GM21381 (cell line): Measurements from ENCODE around the gene LRFN4.

Experiments
- ATAC-seq: cut with Tn5 transposase; IDR thresholded peaks from one replicate; pipeline ENCODE4 v1.9.1; 2021; ENCODE audit warnings: mild to moderate bottlenecking, moderate library complexity; ENCODE audit not compliant: unreplicated experiment

The LRFN4 gene

DNA sequence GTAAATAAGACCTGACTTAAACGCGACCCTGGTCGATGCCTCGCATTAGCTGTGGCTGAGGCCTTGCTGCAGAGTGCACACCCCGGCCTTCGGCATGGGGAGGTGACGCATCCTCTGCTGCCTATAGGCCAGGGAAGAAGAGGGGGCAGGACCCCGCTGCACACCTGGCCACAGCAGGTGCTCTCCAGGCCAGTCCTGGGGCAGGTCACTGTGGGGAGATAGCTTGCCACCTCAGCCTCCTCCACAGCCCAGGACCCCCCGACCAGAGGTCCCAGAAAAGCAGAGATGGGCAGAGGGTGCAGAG, 12.7 kb downstream of the LRFN4 start:
- no peak for ATAC-seq

DNA sequence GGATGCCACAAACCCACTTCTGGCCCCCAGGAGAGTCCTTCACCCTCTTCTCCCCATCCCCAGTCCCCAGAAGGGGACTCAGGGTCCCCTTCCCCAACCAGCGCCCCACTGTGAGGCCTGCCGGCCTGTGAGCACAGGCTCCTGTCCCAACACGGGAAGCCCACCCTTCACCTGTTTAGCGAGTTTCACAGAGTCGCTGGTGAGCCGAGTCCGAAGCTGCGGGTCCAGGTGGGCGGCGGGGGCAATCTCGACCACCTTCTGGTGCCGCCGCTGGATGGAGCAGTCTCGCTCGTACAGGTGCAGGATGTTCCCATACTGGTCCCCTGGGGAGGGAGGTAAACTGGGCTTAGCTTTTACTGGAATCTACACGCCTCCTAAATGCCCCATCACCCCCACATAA, 13.3 kb downstream of the LRFN4 start:
- no peak for ATAC-seq

DNA sequence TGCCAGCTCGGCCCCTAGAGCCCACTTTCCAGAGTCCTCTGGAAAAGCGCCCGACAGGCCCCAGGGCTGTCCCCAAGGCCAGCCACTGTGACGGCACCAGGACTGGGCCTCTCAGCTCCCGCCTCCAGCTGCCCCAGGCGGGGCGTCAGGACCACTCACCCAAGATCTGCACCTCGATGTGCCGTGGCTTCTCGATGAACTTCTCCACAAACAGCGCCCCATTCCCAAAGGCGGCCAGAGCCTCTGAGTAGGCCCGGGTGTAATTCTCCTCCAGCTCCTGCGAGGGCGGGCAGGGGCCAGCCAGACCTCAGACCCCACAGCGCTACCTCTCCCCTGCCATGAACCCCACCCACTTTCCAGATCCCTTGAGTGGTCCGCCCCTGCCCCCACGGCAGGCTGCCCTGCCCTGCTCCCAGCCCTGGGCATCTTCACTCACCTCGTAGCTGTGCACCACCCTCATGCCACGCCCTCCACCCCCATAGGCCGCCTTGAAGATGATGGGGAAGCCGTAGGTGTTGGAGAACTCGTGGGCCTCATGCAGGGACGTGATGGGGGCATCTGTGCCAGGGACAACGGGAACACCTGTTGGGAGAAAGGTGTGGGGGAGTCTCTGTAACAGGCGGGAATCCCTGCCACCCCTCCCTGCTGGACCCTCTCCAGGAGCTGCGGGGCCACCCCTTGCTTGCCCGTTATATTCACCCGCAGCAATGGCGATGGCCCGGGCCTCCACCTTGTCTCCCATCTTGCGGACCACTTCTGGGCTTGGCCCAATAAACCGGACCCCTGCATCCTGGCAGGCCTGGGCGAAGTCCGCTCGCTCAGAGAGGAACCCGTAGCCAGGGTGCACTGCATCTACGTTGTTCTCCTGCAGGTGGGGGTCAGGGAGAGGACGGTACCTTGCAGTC, 14.0 kb downstream of the LRFN4 start:
- ATAC-seq: no peak

DNA sequence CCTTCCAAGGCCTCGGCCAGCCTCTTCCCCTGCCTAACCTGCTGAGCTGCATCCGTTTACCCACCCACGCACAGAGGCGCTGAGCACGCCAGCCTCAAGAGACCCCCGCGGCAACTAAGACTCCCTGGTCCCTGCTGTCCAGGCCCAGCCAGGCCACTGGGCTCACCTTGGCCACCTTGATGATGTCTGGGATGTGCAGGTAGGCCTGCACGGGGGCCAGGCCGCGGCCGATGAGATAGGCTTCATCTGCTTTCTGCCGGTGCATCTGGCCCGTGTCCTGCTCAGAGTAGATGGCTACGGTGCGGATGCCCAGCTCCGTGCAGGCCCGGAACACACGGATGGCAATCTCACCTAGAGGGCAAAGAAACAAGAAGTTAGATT, 14.6 kb downstream of the LRFN4 start:
- no peak for ATAC-seq

DNA sequence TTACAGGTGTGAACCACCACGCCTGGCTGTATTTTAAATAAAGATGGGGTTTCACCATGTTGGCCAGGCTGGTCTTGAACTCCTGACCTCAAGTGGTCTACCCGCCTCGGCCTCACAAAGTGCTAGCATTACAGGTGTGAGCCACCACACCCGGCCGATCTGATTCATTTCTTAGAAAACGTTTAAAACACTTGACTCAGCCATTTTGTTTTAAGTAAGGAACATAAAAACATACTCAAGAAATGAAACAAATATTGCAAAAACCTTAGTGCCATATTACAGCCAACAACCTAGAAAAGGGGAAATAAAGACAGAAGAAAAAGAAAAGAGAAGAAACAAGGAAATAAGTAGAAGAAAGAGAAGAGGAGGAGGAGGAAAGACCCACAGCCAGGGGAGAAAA, 17.4 kb downstream of the LRFN4 start:
- ATAC-seq: no peak

DNA sequence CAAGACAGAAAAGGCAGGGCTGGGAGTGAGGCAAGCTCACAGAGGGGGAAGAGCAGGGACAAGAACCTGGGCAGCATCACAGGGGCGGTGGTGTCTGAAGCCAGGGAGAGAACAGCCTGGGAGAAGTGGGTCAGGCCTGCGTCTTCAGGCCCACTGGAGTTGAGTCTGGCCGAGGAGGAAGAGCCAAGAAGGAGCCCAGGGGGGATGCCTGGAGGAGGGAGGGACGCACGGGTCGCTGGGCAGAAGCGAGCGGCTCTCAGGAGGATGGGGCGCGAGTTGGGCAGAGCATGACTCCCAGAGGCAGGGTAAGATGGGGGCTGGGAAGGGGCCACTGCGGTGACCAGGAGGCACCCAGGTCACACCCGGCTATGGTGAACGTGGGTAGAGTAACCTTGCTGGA, 18.5 kb downstream of the LRFN4 start:
- no peak for ATAC-seq

DNA sequence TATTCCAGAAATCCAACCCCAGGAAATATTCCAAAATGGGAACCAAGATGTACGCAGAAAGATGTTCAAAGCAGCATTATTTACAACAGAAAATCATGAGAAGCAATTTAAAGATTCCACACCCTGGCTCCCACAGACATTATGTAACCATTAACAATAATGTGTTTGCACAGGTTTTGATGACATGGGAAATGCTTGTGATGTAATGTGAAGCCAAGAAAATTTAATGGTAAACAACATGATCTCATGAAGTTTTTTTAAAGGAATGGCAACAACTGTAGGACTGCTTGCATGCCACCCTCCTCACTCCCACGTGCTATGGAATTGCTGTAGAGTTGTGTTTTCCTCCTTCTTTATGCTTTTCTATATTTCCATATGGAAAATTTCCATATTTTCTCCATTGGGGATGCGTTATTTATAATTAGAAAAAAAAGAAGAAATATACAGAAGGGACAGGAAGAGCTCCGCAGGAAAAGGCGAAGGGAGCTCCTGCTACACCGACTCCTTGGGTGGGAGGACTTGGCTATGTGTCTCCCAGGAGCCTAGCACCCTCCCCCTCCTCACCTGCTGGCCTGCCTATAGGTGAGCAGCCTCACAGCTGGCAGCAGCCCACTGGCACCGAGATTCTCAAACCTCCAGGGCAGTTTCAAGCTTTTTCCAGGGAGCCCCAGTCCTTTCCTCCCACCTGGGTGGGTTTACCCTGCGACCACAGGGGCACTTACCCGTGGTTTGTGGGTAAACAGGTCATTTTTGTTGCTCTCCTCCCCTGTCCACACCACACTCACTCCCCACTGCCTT, 20.9 kb downstream of the LRFN4 start:
- no peak for ATAC-seq

DNA sequence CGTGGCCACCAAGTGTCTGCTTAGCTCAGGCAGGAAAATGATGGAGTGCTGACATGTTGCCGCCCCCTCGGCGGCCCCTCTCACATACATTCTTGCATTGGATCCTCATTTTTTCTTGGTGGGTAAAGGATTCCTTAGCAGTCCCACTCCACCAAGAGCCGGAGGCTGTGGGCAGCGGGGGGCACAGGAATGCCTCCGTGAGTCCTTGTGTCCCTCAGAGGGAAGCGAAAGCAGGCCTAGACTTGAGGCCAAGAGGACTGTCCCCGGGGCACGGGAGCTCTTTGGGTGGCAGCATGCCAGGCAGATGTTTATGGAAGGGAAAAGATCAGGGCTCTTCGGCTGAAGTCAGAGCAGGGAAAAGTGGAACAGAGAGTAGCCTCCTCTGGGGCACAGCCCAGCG, 21.6 kb downstream of the LRFN4 start:
- no peak for ATAC-seq

DNA sequence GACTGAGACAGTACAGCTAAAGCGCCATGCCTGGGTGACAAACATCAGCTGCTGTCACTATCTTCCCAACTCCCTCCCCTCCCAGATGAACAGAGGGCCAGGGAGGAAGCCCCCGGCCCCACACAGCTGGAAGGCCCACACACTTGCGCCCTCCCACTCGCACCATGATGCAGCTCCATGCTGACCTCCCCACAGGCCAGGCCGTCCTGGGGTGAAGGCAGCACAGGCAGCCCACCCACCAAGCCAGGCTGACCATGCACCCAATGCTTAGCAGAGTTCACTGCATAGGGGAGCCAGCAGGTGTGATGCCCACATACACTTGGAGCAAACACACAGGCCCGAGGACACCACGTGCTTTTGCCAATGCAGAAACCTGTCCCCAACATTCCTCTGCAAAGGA, 22.1 kb downstream of the LRFN4 start:
- ATAC-seq: no peak

DNA sequence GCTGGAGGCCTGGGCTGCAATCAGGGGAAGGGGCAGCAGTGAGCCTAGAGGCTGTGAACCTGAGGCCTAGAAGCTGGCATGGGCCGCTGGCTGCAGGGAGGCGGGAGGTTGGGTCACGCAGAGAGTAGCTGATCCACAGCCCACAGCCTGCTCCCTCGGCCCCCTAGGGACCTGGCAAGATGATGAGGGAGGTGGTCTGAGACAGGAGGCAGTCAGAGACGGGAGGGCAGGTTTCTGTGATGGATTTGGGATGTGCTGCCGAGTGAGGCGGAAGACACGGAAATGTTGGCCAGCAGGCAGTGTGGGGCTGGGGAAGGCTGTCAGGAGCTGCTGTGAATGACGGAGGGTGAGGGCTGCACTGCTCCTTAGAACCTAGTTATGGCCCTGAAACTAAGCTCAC, 22.7 kb downstream of the LRFN4 start:
- no peak for ATAC-seq

DNA sequence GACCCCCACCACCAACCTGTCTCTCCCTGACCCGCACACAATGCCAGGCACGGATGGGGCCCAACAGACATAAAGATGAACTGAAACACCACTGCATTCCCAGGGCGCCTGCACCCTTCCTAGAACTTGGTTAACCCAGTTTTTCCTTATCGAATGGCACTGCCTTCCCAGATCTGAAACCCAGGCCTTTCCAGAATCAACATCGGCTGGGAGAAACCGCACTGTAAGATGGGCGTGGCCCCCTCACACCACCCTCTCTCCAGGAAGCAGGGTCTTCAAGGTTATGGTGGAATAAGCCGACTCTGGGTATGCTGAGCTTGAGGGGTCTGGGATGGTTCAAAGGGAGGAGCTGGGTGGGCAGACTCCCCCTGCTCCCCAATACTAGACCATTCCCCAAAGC, 23.1 kb downstream of the LRFN4 start:
- no peak for ATAC-seq

DNA sequence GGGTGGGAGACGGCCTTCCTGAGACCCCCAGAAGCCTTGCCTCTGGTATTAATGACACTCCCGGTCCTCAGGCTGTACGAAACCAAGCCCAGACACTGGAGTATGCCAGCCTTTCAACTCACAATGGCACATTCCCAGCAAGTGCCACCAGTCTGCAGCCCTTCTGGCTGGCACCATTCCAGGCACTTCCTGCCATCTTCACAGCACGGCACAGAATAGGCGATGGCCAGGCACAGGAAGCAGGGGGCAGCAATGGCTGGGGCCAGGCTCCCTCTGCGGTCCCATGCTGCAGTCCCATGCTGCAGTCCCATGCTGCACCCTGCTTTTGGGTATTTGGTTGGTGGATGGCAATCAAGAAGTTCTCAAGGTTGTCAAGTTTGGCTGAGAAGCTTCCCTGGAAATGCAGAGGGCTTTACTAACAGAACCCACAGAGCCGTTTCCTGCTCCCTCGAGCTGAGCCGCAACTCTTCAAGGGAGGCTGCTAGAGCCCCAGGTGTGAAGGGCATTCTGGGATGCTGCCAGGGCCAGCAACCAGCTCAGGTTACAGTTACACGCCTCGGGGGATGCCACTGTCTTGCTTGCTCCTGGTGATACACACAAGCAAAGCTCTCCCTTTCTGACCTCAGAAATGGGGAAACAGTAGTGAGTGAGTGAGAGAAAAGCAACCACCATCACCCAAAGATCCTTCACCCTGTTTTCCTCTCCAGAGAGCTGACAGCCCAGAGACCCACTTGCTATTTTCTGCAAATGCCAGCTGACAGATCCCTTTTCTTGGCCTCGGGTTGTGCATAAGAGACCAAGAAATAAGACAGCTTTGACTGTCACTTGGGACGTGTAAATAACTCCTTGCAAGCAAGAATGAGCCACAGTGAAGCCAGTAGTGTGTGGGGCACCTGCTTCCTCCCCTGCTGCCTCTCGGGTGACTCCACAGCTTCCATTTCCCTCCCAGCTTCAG, 23.9 kb downstream of the LRFN4 start:
- ATAC-seq: no peak

DNA sequence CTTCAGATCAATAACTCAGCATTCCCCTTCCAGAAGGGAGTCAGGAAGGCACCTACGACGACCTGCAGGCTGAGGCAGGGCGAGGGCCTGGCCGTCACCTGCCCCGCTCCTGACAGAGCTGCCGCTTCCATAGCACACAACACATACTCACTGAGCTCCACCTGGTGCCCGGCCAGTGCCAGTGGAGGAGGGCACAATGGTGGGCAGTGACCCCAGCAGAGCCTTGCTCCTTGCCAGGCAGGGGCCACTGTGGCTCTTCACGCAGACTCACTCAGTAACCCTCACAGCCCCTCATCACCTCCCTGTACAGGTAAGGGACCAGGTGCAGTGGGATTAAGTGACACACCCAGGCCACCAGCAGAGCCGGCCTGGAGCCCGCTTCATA, 24.6 kb downstream of the LRFN4 start:
- ATAC-seq: no peak

DNA sequence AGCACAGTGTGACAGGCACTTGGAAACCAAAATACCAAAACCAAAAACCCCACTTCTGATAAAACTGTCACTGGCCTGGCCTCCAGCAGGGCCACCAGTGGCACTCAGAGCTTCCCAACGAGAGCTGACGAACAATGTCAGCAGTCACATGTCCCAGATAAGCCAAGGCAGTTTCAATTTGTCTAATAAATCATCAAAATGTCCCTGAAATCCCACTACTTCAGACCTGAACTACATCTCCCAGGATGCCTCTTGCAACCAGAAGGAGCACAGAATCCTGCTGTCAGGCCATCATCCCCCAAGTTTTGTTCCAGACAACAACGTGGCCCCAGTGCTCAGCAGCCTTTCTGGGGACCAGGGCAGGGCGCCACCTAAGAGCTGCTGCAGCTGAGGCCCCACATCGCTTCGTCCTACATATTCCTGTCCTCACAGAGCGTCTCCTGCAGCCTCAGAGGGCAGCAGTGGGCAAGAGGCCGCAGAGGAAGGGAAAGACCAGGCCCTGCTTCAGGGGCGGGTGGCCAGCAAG, 25.1 kb downstream of the LRFN4 start:
- no peak for ATAC-seq

DNA sequence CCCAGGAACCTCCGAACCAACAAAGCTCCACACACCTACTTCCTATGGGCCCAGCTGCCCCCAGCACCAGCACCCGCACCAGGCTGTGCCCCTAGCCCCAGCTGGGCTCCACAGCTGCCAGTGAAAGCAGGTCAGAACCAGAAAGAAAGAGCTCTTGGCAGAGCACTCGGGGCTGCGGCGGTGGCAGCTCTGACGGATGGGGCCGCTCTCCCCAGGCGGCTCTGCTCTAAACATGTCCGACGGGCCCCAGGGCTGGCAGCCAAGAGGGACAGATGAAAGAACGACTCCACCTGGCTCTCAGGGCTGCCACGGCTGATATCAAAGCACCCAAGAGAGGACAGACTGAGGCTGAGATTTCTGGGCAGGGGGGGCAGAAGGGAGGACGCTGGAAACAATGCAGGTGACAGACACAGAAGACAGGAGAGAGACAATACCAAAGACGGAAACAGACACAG, 25.7 kb downstream of the LRFN4 start:
- no peak for ATAC-seq

DNA sequence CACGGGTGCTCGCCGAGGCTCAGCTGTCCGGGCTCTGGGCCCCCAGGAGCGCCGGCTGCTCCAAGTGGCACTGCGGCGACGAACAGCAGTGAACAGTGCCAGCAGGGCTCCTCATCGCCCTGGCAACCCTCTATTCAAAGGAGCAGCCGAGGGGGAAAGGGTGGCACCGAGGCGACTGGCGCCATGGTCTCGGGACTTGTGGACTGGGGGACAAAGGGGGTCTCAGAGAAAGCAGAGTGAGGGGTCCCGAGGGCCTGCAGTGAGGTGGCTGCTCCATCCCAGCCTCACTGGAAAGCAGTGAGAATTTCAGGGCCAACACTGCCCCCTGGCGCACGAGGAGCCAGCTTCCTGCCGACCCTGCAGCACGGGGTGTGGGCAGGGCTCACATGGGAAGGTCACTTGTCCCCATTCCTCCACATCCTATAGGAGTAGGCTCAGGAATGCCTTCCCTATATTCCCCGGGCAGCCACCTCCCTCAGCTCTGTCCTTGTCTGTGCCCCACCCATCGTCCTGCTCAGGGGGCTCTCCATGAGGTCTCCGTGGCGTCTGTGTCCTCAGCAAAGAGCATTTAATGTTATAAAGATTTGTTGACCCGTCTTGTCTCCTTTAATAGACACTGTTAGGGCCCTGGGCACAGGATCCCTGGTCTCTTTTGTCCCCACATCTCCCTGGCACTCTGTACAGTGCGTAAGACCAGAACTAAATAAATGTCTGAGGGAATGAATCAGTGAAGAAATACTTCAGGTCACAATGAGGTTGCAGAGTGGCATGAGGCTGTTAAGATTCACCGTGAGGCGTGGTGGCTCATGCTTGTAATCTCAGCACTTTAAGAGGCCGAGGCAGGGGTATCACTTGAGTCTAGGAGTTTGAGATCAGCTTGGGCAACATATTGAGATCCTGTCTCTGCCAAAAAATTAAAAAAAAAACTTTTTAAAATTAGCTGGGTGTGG, 26.4 kb downstream of the LRFN4 start:
- ATAC-seq: no peak

DNA sequence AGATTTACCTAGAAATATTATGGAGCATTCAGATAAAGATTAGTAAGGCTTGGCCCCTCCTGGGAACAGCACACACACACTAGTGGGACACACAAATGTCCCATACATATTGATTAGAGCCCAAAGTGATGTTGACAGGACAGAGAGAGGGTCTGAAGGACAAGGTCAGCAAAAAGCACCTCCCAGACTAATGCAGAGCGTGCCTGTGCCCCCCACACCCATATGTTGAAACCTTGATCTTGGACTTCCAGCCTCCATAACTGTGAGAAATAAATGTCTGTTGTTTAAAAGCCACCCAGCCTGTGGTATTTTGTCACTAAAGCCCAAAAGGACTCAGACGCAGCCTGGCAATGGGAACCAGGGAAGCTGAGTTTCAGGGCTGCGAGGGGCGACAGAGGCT, 27.6 kb downstream of the LRFN4 start:
- no peak for ATAC-seq

DNA sequence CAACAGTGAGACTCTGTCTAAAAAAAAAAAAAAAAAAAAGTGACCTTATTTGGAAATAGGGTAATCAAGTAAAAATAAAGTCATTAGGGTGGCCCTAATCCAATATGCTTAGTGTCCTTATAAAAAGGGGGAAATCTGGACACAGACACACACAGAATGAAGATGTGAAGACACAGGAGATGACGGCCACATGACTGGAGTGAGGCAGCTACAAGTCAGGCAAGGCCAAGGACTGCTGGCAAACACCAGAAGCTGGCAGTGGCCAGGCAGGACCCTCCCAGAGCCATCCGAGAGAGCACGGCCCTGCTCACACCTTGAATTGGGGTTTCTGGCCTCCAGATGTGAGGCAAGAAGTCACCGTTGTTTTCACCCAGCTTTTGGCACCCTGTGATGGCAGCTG, 28.6 kb downstream of the LRFN4 start:
- no peak for ATAC-seq

DNA sequence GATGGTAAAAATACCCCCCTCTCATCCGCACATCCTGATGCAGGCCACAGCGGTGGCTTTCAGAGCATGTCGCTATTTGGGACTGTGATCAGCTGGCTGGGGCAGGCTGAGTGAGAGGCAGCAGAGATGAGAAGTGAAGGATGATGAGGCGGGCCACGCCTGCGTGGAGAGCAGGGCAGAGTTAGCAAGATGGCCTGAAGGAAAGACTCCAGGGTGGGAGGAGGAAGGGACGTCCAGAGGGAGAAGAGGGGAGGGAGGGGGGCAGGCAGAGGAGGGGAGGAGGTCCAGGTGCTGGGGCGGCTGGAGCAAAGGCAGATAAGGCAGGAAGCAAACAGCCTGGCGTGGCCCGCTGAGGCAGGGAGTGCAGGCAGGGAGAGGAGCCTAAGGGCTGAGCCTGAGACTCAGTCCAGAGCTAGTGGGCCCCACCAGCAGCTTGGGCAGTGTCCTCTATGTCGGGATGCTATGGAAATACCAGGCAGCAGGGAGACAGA, 29.1 kb downstream of the LRFN4 start:
- ATAC-seq: no peak
